ENCODE results near the gene NXPH3.

NXPH3 gene

DNA sequence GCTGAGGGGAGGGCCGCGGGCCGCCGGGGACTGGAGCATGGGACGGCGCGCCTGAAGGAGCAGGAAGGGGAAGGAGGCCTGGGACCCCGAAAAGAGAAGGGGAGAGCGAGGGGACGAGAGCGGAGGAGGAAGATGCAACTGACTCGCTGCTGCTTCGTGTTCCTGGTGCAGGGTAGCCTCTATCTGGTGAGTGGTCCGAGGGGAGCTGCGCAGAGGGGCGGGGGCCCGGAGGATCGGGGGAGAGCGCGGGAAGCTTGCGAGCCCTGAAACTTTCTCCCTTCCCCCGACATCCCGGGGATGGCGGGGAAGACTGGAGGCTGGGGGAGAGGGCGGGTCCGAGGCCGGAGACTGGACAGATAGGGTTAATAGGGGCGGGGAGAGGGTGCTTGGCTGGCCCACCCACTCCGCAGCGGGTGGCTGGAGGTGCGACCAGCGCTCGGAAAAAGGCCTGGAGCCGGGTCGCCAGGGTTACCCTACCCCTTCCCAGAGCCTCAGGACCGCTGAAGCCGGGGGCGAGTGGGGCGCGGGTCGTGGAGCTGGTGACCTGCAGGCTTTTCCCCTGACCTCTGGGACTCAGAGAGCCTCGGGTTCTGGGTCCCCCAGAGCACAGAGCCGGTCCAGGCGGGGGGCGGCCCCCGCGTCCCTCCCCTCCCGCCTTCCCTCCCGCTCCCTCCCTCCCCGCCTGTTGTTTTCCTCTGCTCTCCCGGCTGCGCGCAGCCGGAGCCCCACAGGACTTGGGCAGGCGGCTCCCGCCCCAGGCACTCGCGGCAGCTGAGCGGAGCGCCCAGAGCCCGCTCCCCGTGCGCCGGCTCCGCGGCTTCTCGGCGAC lies 631 bp downstream of the NXPH3 start:
- no peak for DNase-seq (ENCODE audit: low read depth)

DNA sequence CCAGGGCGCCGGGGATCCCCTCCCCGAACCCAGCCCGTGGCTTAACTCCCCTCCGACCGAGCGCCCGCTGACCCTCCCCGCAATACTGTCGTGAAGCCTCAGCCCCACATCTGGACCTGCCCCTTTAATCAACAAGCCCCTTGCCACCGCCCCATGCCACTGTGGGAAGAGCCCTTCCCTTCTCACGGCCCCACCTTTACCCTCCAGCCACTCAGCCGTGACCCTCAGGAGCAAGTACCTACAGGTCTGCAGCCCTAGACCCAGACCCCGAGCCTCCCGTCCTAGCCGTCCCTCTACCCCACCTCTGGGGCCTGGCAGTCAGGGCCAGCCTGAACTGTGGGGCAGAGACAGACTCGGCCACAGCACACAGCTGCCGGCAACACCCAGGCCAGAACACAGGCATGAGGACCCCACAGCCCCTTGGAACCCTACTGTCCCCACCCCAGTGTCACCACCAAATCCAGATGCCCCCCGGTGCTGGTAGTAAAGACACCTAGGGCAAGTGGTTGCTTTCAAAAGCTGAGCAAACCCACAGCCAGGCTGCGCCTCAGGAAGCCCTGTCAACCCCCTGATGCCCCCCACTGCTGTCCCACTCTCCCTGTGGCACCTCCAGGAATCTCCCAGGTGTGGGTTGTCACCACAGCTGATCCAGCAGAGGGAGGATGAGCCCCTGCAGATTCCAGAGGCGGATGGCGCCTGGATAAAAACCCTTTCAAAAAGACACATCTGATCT lies 1.4 kb downstream of the NXPH3 start:
- DNase-seq (ENCODE audit: low read depth), result no peak

DNA sequence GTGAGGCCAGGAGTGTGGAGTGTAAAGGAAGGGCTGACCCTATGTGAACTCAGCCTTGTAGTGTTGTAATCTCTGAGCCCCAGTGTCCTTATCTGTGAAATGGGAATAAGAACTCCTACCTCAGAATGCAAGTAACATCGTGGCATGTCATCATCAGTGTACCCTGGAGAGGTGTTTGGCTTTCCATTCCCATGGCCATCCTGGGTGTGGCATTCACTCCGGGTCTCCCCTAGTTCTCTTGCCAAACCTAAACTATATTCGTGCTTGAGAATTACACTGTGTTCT lies 1.9 kb downstream of the NXPH3 start:
- DNase-seq (ENCODE audit: low read depth), result no peak

DNA sequence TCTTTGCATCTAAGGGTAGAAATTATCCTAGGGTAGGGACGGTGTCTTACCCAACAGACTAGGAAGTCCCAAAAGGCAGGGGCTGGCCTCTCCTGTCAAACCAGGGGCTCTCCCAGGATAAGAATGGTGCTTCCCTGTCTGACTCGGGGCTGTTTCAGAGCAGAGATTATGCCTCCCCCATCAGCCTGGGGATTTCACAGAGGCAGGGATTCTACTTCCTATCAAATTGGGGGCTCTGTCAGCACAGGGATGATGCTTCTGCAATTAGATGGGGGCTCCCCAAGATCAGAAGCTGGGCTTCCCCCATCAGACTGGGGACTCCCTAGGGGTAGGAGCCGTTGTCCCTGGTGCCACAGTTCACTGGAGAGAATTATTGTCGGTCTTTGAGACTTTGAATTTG lies 2.3 kb downstream of the NXPH3 start:
- no peak for DNase-seq (ENCODE audit: low read depth)

DNA sequence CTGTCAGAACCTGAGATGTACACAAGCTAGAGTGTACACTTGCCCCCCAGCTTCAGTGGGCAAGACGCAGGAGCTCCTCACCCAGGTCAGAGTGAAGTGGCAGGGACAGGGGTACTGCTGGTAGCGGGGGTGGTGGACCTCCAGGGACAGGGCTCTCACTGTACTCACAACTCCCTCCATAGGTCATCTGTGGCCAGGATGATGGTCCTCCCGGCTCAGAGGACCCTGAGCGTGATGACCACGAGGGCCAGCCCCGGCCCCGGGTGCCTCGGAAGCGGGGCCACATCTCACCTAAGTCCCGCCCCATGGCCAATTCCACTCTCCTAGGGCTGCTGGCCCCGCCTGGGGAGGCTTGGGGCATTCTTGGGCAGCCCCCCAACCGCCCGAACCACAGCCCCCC lies 2.7 kb downstream of the NXPH3 start:
- DNase-seq (ENCODE audit: low read depth), result no peak

DNA sequence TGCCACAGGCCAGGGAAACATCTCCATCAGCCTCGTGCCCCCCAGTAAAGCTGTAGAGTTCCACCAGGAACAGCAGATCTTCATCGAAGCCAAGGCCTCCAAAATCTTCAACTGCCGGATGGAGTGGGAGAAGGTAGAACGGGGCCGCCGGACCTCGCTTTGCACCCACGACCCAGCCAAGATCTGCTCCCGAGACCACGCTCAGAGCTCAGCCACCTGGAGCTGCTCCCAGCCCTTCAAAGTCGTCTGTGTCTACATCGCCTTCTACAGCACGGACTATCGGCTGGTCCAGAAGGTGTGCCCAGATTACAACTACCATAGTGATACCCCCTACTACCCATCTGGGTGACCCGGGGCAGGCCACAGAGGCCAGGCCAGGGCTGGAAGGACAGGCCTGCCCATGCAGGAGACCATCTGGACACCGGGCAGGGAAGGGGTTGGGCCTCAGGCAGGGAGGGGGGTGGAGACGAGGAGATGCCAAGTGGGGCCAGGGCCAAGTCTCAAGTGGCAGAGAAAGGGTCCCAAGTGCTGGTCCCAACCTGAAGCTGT lies 3.4 kb downstream of the NXPH3 start:
- DNase-seq (ENCODE audit: low read depth), result no peak

DNA sequence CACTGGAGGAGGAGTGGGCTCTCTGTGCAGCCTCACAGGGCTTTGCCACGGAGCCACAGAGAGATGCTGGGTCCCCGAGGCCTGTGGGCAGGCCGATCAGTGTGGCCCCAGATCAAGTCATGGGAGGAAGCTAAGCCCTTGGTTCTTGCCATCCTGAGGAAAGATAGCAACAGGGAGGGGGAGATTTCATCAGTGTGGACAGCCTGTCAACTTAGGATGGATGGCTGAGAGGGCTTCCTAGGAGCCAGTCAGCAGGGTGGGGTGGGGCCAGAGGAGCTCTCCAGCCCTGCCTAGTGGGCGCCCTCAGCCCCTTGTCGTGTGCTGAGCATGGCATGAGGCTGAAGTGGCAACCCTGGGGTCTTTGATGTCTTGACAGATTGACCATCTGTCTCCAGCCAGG lies 3.9 kb downstream of the NXPH3 start:
- DNase-seq (ENCODE audit: low read depth), result no peak

DNA sequence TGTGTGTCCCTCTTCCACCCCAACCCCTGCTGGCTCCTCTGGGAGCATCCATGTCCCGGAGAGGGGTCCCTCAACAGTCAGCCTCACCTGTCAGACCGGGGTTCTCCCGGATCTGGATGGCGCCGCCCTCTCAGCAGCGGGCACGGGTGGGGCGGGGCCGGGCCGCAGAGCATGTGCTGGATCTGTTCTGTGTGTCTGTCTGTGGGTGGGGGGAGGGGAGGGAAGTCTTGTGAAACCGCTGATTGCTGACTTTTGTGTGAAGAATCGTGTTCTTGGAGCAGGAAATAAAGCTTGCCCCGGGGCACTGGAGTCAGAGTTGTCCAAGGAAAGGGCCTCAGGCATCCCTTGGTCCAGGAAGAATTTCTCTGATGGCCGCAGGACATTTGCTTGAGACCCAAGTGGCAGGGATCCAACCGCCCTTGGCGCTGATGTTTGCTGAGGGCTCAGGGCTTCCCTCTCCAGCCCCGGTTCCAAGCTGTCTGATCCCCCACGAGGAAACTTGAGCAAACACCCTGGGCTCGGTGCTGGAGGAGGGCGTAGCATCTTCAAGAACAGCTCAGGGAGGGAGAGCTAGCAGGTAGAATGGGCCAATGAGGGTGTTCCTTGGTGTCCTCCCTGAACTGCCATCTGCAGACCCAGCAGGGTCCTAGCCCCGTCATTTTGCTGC lies 4.5 kb downstream of the NXPH3 start:
- DNase-seq (ENCODE audit: low read depth), result no peak

DNA sequence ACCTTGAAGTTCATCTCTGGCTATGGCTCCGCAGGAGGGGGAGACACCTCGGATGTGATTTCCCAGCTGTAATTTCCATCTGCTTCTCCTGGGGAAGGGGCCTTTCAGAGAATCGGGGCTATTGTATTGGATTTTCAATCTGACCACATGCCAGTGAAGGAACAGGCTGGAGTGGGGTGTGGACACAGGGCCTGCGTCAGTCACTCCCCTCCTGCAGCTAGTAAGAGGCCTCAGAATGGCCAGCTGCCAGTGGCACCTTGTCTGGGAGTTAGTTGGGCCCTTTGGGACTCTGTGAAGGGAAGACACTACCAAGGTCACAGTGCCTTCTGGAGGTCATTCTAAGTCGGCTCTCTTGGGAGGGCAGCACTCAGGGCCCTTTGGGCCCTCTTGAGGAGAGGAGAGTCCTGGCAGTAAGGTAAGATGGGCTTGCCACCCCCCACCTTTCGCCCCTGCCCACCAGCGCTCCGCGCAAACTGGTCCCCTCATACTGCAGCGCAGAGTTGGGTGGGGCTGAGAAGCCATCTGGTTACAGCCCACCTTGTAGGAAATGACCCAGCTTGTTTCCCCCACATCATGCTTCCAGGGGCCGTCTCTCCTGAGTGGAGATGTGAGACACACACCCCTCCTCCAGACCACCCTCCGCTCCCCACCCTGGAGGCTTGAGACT lies 5.4 kb downstream of the NXPH3 start:
- DNase-seq (ENCODE audit: low read depth), result no peak

DNA sequence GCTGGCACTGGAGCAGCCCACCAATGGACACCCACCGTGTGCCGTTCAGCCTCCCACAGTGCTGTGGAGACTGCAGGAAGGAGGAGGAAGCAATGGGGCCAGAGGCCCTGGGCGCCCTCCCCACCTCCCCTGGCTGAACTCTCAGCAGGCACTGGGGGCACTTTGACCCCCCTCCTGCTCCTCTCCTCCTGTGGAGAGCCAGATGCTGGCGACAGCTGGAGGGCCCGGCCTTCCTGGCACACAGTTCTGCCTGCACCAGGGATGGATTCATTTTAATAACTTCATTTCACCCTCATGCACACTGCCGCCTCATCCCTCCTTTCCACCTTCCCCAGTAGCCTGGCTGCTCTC lies 6.0 kb downstream of the NXPH3 start:
- no peak for DNase-seq (ENCODE audit: low read depth)

DNA sequence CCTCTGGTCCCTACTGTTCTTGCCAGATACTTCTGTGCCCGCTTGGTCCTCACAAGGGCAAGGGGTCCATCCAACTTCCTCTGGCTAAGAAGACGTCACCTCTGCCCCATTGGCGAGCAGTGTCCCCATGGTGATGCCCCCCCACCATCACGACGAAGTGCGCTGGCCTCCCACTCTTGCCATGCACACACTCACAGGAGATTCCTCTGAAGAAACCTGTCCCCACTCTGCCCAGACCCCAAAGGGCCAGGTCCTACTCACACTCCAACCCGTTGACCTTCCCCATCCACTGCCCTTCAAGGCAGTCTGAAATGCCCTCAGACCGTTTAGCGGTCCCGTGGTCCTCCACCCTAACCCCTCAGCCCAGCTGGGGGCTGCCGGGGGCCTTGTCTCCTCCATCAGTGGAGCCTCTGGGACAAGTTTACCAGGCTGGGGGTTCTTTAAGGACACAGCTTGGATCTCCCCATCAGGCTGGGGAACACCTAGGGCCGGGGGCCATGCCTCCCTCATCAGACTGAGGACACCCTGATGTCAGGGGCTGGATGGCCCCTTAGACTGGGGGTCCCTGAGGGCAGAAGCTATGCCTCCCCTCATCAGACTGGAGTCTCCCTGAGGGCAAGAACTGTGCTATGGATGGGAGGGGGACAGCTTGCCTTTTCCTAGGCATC lies 6.5 kb downstream of the NXPH3 start:
- no peak for DNase-seq (ENCODE audit: low read depth)

DNA sequence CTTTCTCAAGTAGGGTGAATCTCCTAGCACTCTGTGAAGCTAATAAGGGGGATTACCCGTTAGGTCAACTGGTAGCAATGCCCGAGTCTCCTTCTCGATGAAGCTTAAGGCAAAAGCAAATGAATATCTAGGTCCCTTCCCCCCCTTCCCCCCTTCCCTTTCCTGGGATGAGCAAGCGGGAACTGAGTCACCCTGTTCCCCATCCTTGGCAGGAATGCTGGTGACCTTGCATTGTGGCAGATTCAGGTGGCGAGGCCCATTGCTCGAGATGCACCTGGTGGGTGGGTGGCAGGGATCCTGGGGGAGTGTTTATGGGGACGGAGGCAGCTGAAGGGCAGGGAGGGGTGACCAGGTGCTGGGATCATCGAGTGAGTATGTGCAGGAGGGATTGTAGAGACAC lies 7.1 kb downstream of the NXPH3 start:
- no peak for DNase-seq (ENCODE audit: low read depth)

DNA sequence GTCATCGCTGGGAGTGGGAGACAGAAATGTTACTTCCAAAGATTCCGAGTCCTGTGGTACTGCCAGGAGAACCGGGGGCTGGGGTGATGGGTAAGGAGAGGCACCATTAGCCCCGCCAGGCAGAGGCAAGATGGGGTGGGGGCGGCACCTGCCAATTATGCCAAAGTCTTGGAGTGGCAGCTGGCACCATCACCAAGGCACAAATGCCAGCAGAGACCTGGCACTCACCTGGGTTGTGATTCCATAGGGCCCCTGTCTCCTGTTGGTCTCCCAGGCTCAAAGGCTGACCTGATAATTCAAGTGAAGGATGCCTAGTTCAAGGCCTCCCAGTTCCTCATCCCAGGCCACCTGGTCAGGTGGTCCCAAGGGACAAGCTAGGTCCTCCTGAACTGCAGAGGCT lies 7.6 kb downstream of the NXPH3 start:
- no peak for DNase-seq (ENCODE audit: low read depth)

DNA sequence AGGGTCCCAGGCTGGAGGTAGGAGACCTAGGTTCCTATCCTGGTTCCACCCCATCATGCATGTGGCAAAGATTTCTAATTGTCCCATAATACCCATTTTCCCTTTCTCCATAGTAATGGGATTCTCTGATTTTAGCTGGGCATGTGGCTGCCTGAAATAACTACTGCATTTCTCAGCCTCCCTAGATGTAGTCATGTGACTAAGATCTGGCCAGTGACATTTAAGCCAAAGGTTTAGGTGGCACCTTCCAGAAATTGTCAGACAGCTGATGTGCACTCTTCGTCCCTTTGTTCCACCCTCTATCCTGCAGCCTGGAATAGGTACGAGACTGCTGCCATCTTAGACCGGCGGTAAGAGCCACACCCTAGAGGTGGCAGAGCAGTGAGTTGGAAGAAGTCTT lies 8.2 kb downstream of the NXPH3 start:
- no peak for DNase-seq (ENCODE audit: low read depth)

DNA sequence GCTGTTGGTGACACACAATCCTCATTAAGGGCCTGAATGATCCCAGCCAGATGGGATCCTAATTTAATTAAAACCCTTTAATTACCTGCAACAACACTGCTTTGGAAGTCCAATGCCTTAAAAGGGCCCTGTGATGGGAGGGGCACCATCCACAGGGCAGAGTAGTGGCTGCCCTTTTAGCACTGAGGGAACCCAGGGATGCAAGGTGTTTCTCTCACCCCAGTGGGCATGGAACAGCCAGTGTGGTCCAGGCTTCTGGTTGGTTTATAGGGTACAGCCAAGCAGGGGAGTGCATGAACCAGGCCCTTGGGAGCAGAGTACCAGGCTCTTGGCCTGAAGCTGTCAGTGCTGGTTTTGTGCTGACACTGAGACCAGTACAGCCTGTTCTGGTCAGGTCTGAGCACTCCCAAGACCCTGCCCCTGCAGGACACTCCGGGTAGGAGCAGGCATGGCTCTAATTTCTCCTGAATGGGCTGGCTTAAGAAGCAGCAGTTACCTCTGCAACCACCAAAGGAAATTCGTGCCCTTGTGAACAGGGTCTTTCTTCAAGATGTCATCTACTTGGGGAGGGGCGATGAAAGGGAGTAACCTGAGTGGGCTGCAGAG lies 9.9 kb downstream of the NXPH3 start:
- DNase-seq (ENCODE audit: low read depth), result no peak

DNA sequence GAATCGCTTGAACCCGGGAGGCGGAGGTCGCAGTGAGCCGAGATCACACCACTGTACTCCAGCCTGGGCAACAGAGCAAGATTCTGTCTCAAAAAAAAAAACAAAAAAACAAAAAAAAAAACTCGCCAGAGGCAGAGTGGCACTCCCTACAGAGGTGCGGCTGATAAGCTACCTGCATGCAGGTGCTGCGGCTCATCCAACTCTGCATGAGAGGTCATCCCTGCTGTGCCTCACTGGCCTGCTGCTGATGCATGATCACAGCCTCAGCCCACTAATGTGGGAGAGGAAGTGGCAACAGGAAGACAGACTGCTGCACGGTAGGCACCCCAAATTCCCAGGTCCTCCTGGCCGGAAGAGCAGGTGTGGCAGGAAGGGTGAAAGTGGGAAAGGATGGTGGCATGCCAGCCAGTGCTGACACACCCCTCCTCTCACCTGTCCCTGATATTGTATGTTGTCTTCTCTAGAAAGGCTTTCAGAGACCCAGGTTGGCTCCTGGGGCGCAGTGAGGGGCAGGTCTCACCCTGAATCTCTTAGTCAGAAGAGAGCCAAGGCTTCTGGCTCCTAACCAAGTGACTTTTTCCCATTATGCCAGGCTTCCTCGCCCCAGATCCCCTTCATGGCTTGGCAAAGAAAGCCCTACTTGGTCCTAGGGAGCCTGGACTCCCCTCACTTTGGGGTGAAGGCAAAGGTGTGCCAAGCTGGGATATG lies 11.8 kb downstream of the NXPH3 start:
- DNase-seq (ENCODE audit: low read depth), result no peak

DNA sequence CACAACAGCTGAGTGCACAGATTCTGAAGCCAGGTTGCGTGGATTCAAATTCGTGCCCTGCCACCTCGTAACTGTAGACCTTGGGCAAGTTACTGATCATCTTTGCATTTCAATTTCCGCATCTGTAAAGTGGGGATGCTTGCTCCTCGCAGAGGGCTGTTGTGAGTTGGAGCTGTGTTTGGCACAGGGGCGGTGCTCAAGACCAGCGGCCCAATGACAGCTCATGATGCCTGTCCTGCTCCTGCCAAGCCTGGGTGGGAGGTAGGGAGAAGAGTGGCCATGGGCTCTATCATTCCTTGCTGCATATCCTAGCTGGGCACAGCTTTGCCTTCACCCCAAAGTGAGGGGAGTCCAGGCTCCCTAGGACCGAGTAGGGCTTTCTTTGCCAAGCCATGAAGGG lies 12.6 kb downstream of the NXPH3 start:
- DNase-seq (ENCODE audit: low read depth), result no peak

DNA sequence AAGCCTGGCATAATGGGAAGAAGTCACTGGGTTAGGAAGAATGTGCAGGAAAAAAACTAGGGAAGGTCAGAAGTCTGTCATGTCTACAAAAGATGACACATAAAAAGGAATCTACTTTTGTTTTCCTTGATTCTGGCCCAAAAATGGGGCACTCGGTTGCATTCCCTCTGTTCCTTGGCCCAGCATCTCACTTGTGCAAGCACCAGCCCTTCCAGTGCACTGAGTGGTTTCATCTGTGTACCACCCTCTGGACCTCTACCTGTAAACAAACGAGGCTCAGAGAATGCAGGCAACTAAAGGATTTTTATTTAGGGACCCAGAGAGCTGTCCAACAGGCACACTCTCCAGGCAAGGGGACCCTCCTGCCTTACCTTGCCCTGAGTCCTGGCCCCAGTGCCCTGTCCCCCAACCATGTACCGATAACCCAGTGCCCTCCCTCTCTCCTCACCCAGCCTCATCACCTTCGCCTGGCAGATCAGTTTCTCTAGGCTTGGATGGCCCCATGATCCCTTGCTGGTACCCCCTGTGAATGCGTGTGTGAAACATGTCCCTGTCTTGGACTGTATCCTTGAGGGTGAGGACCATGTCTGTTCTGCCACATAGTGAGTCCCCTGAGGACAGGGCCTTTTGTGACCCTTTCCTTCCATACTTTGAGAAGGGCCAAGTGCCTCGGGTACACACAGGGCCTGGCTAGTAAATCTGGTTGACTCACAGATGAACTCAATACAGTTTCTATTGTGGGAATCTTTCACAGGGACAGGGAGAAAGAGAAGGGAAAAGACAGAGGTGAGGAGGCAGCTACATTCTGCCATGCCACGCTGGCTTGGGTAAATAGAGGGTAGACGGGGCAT lies 13.3 kb downstream of the NXPH3 start:
- no peak for DNase-seq (ENCODE audit: low read depth)

DNA sequence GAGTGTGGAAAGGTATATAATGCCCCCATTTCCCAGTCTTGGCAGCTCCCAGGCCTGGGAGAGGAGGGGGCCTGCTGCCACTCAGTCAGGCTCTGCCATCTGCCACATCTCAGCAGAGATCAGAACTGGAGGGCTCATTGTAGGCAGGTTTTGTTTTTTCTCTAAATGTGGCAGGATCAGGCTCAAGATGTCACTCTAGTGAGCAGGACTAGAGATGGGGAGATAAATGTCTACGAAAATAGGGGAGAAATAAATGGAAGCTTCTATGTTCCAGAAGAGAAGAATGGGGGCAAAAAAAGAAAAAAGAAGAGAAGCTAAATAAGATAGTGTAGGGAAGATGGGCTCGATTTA lies 13.9 kb downstream of the NXPH3 start:
- DNase-seq (ENCODE audit: low read depth), result no peak

DNA sequence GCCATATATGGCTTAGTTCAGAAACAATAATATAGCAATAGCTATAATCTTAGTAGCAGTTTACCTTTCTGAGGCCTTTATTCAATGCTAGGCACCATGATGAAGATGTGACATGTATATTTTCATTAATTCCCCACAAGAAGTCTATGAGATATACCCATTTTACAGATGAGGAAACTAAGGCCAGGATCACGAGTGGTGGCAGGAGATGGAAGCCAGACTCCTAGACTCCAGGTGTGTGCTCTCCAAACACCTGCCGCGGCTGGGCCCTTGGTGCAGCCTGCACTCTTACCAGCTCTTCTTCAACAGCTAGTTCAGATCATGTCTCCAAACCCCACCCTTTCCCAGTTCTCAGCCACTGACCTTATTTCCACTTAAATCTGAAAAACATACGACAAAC lies 15.2 kb downstream of the NXPH3 start:
- DNase-seq (ENCODE audit: low read depth), result no peak

Measured in stimulated activated CD8-positive, alpha-beta memory T cell treated with anti-CD3 and anti-CD28 coated beads, Interleukin-7, amount 100 ng/mL, for 24 hours (primary cell).